Skin of body (tissue), 2 donors: ENCODE data around the gene TMEM263. TPM values are rescaled to one million over a fixed set of nuclear protein-coding genes. Genes with fewer than 3 reads are reported as not detected.
"Not testable (repeated sequence)": the region's sequence is repeated elsewhere in the genome, so short reads cannot be mapped to it uniquely, and the experiment has no call there.

Experiments
- DNase-seq: peaks from one replicate; lab custom pipeline; 2025; lab: John Stamatoyannopoulos, UW
- total RNA-seq: library from RNA; depleted of rRNA; stranded (reverse); fragments of >200 nt; gene quantifications from one replicate; pipeline ENCODE4 v1.2.3, GENCODE V29; 2014

The TMEM263 gene
- total RNA-seq, 1 donor from 2014 or later: 79.9 TPM

GRCh38 chr12:106985479-106985878, 29.8 kb downstream of the TMEM263 start:
- no peak for DNase-seq

DNA sequence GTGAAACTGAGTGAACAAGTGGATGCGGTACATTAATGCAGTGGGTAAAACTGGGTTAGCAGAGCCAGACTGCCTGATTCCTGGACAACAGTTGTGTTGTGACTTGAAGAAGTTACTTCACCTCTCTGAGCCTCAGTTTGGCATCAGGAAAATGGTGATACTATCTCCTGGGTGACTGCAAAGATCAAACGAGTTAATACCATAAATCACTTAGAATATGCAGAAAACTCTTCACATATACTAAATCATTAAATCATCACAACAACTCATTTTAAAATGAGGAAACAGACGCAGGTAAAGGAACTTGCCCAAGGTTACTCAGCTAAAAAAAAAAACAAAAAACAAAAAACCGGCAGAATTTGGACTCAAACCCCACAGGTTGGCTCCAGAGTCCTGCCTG, 30.4 kb downstream of the TMEM263 start:
- no peak for DNase-seq

GRCh38 chr12:106986625-106987389, 31.1 kb downstream of the TMEM263 start, which contains the start of gene MTERF2:
Gene MTERF2, minus strand, starts transcription at chr12:106987146. Its CDS starts 8,432 bp downstream, at chr12:106978714.
- DNase-seq: peak; percentile 84

GRCh38 chr12:106987846-106988245, 32.1 kb downstream of the TMEM263 start:
- DNase-seq: no peak

DNA sequence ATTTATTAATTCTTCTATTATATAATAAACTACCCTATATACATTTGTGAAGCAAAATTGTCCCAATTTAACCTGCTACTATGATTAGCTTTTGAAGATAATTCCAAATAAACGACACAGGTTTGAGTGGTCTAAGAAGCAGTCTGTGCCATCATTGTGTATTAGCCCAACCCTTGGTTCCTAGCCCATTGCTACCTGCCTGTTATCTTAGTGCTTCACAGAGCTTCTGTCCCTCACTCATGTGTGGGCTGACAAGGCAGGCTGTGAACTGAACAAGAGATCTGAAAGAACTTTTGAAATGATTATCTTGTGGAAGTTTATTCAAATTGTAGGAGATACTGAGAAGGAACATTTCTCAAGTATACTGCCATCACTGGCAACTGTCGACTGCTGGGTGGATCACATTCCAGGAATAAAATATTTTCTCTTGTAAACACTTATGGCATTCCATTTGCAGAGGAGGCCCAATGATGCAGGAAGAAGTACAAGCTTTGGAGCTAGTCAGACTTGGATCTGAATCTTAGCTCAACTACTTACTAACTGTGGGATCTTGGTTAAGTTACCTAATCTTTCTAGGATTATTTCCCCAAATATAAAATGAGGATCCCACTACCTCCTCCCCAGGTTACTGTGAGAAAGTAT, 39.0 kb downstream of the TMEM263 start:
- DNase-seq: no peak

DNA sequence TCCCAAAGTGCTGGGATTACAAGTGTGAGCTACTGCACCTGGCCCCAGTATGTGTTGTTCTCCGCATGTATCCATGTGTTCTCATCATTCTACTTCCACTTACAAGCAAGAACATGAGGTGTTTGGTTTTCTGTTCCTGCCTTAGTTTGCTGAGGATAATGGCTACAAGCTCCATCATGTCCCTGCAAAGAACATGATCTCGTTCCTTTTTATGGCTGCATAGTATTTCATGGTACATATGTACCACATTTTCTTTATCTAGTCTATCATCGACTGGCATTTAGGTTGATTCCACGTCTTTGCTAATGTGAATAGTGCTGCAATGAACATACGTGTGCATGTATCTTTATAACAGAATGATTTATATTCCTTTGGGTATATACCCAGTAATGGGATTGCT, 40.4 kb downstream of the TMEM263 start:
- DNase-seq: not testable (repeated sequence)

DNA sequence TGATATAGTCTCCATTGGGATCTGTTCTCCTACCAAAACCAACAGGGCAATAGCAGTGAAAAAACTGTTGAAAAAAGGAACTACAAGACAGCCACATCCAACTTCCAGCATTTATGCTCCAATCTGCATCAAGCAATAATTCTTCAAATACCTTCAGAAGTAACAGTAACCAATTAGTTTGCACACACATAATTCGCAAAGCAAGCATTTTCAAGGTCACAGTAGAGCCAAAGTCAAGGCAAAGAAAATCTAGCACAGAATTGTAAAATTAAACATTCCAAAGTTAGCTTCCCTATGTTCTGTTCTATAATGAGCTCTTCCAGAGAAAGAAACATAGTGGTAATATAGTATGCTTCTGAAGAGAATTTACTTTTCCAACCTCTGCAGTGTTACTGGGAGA, 42.2 kb downstream of the TMEM263 start:
- no peak for DNase-seq

DNA sequence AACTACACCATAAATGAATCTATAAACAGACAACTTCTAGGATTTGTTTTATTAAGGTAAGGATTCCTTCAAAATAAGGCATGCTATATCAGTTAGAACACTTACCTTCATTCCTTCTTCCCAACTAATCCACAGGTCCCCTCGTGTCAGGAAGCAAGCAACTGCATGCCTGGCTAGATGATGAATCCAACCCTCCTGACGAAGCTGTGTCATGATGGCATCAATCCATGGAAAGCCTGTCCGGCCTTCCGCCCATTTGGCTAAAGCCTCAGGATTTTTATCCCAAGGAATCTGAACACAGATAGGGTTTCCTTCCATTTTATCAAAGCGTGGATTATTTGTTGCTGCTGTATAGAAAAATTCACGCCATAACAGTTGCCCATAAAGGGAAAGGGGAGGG, 43.7 kb downstream of the TMEM263 start:
- no peak for DNase-seq

DNA sequence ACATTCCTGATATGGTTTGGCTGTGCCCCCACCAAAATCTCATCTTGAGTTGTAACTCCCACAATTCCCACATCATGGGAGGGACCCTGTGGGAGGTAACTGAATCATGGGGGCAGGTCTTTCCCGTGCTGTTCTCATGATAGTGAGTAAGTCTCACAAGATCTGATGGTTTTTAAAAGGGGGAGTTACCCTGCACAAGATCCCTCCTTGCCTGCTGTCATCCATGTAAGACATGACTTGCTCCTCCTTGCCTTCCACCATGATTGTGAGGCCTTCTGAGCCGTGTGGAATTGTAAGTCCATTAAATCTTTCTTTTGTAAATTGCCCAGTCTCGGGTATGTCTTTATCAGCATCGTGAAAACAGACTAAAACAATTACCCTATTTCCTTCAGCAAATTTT, 47.0 kb downstream of the TMEM263 start:
- not testable (repeated sequence) for DNase-seq

- DNase-seq: no peak
Measured at GRCh38 chr12:107007411-107007810, 51.7 kb downstream of the TMEM263 start.

GRCh38 chr12:107011519-107011918, 55.8 kb downstream of the TMEM263 start:
- no peak for DNase-seq

GRCh38 chr12:107012736-107013425, 57.2 kb downstream of the TMEM263 start:
- no peak for DNase-seq

GRCh38 chr12:107014055-107014454, 58.3 kb downstream of the TMEM263 start:
- no peak for DNase-seq

- no peak for DNase-seq
Measured at GRCh38 chr12:107017042-107017441, 61.3 kb downstream of the TMEM263 start.

- no peak for DNase-seq
Measured at GRCh38 chr12:107019546-107019945, 63.8 kb downstream of the TMEM263 start.

Other genes with a start within 250 kb of the TMEM263 start
- 12.7 TPM for gene RIC8B, start 181.2 kb upstream of the TMEM263 start, total RNA-seq
- 17.0 TPM for gene MTERF2, start 31.2 kb downstream of the TMEM263 start, total RNA-seq
- 35.6 TPM for gene CRY1, start 137.6 kb downstream of the TMEM263 start, total RNA-seq